ENCODE results near the gene CROCC2. TPM values are rescaled to one million over a fixed set of nuclear protein-coding genes. Genes with fewer than 3 reads are reported as not detected.

The CROCC2 gene
- total RNA-seq, 2 experiments from 2014 or later, result not detected

DNA sequence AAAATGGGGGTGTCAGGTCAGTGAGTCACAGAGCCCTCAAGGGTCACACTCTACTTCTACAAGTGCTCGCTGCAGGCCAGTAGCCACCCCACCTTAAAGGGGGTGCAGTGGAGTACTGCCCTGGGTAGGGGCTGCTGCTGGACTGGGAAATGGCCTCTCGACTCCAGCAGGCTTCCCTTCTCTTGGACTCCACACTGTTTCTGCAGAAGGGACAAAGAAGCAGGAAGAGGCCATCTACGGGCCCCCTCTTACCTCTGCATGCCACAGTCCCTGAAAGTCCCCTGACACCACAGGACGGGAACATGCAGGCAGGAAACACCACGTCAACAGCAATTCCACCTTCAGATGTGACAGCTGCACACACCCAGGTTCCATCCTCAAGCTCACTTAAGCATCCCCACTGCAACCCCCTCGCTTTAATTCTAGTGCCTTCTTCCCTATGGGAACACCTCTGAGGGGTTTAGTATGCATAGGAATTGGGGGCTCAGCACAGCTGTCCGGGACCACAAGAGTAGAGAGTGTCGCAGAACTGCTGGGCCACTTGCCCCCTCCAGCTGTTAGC lies 114.6 kb downstream of the CROCC2 start:
- H3K9me3 Mint-ChIP-seq, result peaks cover 16% of the 10 kb centered on the region
- peaks cover 3% of the 10 kb centered on the region for H3K36me3 Mint-ChIP-seq (ENCODE audit: low read depth)
- H3K4me3 Mint-ChIP-seq, result no peak overlapping the region
- POLR2A ChIA-PET, result no interaction called here
- H3K27me3 Mint-ChIP-seq, result peaks cover 7% of the 10 kb centered on the region
- CTCF ChIA-PET, result no interaction called here
- no peak overlapping the region for H3K27ac Mint-ChIP-seq
- H3K4me1 Mint-ChIP-seq, result no peaks in the 10 kb centered on the region
- no peak for DNase-seq

DNA sequence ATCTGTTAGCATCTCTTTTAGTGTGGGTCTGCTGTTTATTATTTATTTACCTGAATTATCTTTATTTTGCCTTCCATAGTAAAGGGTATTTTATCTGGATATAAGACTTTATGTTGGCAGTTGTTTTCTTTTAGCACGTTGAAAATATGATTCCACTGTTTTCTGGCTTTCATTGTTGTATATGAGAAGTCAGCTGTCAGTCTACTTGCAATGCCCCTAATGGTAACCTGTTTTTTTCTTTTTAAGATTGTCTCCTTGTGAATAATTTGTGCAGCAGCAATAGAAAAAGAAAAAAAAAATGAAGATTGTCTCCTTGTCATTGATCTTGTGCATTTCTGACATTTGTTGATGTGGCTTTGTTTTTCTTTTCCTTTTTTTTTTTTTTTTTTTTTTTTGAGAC lies 119.5 kb downstream of the CROCC2 start:
- CTCF ChIA-PET, result interaction anchor here (0.6 kb wide), 1 partner anchor 58 kb away, joined by 3 read pairs; no protein-coding TSS in a partner anchor
- H3K4me1 Mint-ChIP-seq, result no peaks in the 10 kb centered on the region
- peaks cover 30% of the 10 kb centered on the region for H3K9me3 Mint-ChIP-seq
- peaks cover 8% of the 10 kb centered on the region for H3K36me3 Mint-ChIP-seq (ENCODE audit: low read depth)
- no peak overlapping the region for H3K27ac Mint-ChIP-seq
- peaks cover 7% of the 10 kb centered on the region for H3K27me3 Mint-ChIP-seq
- no peak for DNase-seq
- H3K4me3 Mint-ChIP-seq, result no peak overlapping the region
- POLR2A ChIA-PET, result no interaction called here

DNA sequence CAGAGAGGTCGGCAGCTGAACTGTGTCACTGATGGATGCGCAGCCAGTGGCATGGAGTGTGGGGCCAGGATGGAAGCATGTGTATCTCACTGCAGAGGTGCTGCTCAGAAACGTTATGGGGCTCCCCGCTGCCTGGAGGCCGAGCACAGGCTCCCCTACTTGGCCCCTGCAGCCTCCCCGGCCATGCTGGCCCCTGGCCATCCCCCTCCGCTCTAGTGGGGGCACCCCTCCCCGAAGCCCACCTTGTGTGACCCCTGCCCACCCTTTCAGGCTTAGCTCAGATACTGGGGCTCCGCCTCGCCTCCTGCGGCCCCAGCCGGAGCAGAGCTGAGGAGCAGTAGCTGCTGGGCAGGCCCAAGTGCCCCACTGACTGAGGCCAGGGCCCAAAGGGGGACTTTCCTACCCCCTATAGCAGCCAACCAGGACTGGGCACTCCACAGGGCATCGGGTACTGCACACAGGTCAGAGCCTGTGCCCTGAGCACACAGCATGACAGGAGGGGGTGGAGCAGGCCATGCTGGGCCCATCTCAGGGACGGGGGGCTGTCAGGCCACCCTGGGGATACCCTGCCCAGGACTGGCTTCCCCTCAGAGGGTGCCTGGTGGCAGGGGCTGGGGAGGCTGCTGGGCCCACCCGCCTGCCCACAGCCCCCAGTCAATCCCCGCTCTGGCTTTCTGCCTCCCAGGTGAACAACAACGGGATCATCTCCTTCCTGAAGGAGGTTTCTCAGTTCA lies 123.6 kb downstream of the CROCC2 start:
- ChIA-PET CTCF (no interaction called here), POLR2A (no interaction called here)
- Mint-ChIP-seq H3K4me1 (no peaks in the 10 kb centered on the region), H3K4me3 (no peak overlapping the region), H3K27ac (no peak overlapping the region), H3K36me3 (ENCODE audit: low read depth) (peaks cover 8% of the 10 kb centered on the region), H3K9me3 (peaks cover 24% of the 10 kb centered on the region), H3K27me3 (no peaks in the 10 kb centered on the region)
- DNase-seq, result no peak

DNA sequence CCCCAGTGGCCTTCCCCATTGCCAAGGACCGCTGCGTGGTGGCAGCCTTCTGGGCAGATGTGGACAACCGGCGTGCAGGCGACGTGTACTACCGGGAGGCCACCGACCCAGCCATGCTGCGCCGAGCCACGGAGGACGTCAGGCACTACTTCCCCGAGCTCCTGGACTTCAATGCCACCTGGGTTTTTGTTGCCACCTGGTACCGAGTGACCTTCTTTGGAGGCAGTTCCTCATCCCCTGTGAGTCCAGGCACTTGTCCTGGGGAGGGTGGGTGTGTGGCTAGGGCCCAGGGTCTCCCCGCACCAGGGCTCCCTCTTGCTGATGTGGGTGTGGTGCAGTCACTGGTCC lies 124.2 kb downstream of the CROCC2 start:
- Mint-ChIP-seq H3K27ac (no peak overlapping the region), H3K4me3 (no peak overlapping the region), H3K27me3 (no peaks in the 10 kb centered on the region), H3K9me3 (peaks cover 18% of the 10 kb centered on the region), H3K4me1 (no peaks in the 10 kb centered on the region), H3K36me3 (ENCODE audit: low read depth) (peaks cover 8% of the 10 kb centered on the region)
- ChIA-PET POLR2A (no interaction called here), CTCF (no interaction called here)
- no peak for DNase-seq

DNA sequence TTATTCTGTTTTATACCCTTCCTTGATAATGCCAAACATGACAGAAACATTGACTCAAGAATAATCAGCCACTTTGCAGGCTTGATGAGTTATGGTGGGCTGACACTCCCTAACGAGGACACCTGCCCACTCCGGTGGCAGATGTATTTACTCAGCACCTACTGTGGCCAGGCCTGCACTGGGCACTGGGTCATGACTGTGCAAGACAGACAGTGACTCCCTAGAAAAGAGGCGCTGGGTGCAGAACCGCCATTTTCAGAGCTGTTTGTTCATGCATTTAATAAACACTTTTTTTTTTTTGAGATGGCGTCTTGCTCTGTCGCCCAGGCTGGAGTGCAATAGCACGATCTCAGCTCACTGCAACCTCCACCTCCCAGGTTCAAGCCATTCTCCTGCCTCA lies 124.7 kb downstream of the CROCC2 start:
- Mint-ChIP-seq H3K27me3 (no peaks in the 10 kb centered on the region), H3K27ac (no peak overlapping the region), H3K4me1 (no peaks in the 10 kb centered on the region), H3K4me3 (no peak overlapping the region), H3K36me3 (ENCODE audit: low read depth) (peaks cover 5% of the 10 kb centered on the region), H3K9me3 (peaks cover 14% of the 10 kb centered on the region)
- POLR2A ChIA-PET, result no interaction called here
- CTCF ChIA-PET, result no interaction called here
- DNase-seq, result no peak

DNA sequence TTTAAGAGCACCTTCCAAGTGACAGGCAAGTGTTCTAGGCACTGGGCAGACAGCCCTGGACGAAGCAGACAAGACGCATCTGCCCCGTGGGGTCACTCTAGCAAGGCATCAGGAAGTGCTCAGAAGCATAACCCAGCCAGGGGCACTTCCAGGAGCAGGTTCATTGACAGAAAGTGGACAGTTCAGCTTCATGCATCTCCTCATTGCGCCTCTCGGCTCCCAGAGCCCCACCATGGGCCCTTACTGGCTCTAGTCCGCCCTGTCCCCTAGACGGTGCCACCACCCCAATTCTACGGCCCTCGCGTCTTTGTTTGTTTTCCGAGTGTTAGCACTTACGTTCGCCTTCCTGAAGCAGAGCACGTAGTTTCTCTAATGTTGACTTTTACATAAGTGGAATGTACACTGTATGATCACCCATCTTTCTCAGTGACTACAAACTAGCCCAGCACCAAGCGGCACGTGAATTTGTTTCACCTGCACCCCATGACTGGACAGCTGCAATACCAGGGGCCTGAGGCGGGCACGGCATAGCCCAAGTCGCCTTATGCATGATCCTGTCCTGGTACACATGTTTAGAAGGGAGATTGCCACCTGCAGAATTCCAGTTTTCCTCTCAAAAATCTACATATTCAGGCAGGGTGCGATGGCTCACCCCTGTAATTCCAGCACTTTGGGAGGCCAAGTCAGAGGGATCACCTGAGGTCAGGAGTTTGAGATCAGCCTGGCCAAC lies 125.5 kb downstream of the CROCC2 start:
- no peak for DNase-seq
- CTCF ChIA-PET, result no interaction called here
- H3K27me3 Mint-ChIP-seq, result no peaks in the 10 kb centered on the region
- peaks cover 10% of the 10 kb centered on the region for H3K9me3 Mint-ChIP-seq
- H3K27ac Mint-ChIP-seq, result no peak overlapping the region
- H3K4me1 Mint-ChIP-seq, result peaks cover 4% of the 10 kb centered on the region
- peaks cover 2% of the 10 kb centered on the region for H3K36me3 Mint-ChIP-seq (ENCODE audit: low read depth)
- H3K4me3 Mint-ChIP-seq, result no peak overlapping the region
- POLR2A ChIA-PET, result no interaction called here

DNA sequence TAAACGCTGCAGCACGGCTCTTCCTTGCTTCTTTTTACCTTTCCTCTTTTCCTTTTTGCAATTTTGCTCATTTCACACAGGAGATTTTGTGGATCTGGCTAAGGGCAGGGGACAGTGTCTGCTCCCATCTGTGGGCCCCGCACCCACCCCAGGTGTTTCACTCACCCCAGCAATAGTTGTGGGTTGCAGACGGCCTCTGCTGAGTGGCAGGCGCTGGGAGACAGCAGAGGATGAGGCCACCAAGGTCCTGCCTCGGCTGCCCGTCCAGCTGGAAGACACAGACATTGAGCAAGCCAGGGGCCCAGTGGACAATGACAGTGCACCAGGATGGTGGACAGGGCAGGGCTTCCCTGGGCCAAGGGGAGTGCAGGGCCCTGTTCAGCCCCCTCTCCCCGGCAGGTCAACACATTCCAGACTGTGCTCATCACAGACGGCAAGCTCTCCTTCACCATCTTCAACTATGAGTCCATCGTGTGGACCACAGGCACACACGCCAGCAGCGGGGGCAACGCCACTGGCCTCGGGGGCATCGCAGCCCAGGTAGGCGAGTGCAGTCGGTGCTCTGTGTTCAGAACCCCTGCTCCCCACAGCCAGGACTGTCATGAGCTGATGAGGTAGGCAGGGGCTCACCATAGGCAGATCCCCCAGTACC lies 127.3 kb downstream of the CROCC2 start:
- H3K4me1 Mint-ChIP-seq, result peaks cover 18% of the 10 kb centered on the region
- ChIA-PET CTCF (no interaction called here), POLR2A (no interaction called here)
- no peak overlapping the region for H3K27ac Mint-ChIP-seq
- peaks cover under 1% of the 10 kb centered on the region for H3K9me3 Mint-ChIP-seq
- no peaks in the 10 kb centered on the region for H3K36me3 Mint-ChIP-seq (ENCODE audit: low read depth)
- no peak for DNase-seq
- H3K27me3 Mint-ChIP-seq, result no peaks in the 10 kb centered on the region
- no peak overlapping the region for H3K4me3 Mint-ChIP-seq

DNA sequence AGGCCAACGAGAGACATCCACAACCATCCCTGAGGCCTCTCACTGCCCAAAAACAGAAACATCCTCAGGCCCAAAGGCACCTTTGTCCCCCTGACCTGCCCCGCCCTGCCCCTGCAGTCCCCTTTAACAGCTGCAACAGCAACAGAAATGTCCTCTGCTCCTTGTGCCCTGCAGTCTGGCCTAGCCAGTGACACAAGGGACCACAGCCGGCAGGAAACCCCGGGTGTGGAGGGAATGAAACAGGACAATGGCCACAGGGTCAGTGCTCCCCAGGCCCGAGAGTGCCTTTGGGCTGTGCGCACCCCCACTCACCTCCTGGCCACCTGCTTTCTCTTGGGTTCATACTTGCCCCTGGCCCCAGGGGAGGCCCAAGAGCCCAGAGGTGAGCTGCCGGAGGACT lies 127.9 kb downstream of the CROCC2 start:
- H3K9me3 Mint-ChIP-seq, result no peaks in the 10 kb centered on the region
- ChIA-PET CTCF (no interaction called here), POLR2A (no interaction called here)
- H3K27ac Mint-ChIP-seq, result no peak overlapping the region
- H3K36me3 Mint-ChIP-seq (ENCODE audit: low read depth), result no peaks in the 10 kb centered on the region
- no peak overlapping the region for H3K4me3 Mint-ChIP-seq
- H3K27me3 Mint-ChIP-seq, result no peaks in the 10 kb centered on the region
- peaks cover 20% of the 10 kb centered on the region for H3K4me1 Mint-ChIP-seq
- DNase-seq, result no peak

DNA sequence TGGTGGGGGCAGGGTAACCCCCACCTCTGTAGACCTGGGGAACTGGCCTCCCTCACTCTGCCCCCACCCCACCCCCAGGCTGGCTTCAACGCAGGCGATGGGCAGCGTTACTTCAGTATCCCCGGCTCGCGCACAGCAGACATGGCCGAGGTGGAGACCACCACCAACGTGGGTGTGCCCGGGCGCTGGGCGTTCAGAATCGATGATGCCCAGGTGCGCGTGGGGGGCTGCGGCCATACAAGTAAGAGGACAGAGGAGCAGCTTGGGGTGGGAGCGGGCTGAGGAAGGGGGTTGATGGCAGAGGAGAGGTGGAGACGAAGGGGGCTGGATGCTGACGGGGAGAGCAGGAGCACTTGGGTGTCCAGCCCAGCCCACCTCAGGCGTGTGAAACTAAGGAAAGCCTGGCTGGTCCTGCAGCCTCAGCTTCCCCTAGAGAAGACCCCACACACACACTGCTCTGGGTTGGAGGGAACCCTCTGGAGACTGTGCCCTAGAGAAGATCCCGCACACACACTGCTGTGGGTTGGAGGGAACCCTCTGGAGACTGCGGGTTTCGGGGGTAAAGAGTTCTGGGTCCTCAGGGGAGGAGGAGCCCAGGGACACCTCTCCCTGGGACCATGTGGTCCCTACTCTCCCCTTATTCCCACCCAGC lies 128.5 kb downstream of the CROCC2 start:
- H3K4me3 Mint-ChIP-seq, result no peak overlapping the region

DNA sequence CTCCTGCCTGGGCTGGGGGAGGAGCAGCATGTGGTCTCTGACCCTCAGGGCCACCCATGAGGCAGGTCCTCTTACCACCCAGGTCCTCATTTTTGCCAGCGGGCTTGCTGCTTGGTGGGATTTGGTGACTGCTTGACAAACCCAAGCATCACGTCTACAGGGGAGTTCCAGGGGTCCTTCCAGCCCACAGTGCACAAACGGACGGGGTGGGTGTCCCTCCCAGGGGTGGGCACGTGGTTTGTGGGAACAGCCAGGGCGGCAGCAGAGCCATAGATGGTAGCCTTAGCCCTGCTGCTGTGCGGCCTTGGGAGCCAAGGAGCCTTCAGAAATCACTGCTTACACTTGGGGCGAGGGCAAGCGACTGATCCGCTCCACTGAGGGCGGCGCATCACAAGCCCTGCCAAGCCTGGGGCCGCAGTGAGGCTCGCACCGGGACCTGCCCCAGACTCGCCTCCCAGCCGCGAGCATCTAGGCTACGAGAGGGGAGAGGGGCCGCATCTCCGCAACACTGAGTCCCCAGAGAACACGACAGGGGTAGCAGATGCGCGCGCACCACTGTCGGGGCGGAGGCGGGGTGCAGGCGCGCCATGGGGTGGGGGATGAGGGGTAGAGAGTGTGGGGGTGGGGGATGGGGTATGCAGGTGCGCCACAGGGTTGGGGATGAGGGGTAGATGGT lies 129.1 kb downstream of the CROCC2 start:
- Mint-ChIP-seq H3K27ac (peak overlapping the region; percentile 36), H3K27me3 (no peaks in the 10 kb centered on the region), H3K9me3 (no peaks in the 10 kb centered on the region), H3K36me3 (ENCODE audit: low read depth) (no peaks in the 10 kb centered on the region), H3K4me3 (no peak overlapping the region), H3K4me1 (peaks cover 22% of the 10 kb centered on the region)
- no peak for DNase-seq
- ChIA-PET POLR2A (no interaction called here), CTCF (no interaction called here)

More for the DNA sequence above, 128.5 kb downstream of the CROCC2 start:
- ChIA-PET POLR2A (no interaction called here), CTCF (no interaction called here)
- H3K27me3 Mint-ChIP-seq, result no peaks in the 10 kb centered on the region
- H3K36me3 Mint-ChIP-seq (ENCODE audit: low read depth), result no peaks in the 10 kb centered on the region
- H3K4me1 Mint-ChIP-seq, result peaks cover 20% of the 10 kb centered on the region
- DNase-seq, result no peak
- H3K9me3 Mint-ChIP-seq, result no peaks in the 10 kb centered on the region
- peak overlapping the region; percentile 36 for H3K27ac Mint-ChIP-seq

DNA sequence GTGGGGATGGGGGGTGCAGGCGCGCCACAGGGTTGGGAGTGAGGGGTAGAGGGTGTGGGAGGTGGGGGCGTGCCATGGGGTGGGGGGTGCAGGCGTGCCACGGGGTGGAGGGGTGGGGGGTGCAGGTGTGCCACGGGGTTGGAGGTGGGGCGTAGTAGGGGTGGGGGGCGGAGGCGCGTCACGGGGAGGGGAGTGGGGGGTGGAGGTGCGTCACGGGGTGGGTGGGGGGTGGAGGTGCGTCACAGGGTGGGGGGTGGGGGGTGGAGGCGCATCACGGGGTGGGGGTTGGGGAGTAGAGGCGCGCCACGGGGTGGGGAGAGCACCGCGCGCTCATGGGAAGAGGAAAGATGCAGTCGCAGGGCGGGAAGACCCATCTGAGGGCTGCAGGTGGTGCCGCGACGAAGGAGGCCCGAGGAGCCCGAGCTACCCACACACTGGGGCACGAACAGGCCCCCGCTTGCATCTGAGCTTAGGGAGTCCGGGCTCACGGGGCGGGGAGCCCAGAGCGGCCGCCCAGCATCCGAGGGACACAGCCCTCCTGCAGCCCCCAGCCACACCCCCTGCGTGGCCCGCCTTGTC lies 129.8 kb downstream of the CROCC2 start:
- Mint-ChIP-seq H3K27me3 (no peaks in the 10 kb centered on the region), H3K9me3 (no peaks in the 10 kb centered on the region), H3K4me3 (peak overlapping the region; percentile 64), H3K27ac (peak overlapping the region; percentile 83), H3K4me1 (peaks cover 28% of the 10 kb centered on the region), H3K36me3 (ENCODE audit: low read depth) (no peaks in the 10 kb centered on the region)
- POLR2A ChIA-PET, result no interaction called here
- DNase-seq, result no peak
- CTCF ChIA-PET, result no interaction called here

DNA sequence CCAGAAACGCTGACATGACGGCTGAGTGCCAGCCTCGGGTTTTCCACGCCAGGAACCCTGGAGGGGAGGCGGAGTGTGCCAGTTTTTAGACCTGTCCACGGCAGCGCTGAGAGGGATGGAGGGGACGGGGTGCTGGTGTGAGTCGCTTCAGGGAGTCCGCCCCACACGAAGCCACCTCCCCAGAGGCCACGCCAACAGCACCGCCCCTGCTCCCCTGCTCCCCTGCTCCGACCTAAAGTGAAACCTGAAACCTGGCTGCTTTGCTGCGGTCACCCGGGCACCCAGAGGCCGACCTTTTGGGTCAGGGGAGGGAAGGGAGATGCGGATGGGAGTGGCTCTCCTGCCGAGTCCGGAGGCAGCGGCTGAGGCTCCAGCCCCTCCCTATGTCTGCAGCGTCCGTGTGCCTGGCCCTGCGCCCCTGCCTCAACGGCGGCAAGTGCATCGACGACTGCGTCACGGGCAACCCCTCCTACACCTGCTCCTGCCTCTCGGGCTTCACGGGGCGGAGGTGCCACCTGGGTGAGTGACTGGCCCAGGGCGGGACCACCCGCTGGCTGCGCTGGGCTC lies 130.3 kb downstream of the CROCC2 start:
- H3K4me3 Mint-ChIP-seq, result peak overlapping the region; percentile 64
- peak; percentile 79 for DNase-seq
- ChIA-PET POLR2A (no interaction called here), CTCF (no interaction called here)
- H3K4me1 Mint-ChIP-seq, result peaks cover 30% of the 10 kb centered on the region
- peak overlapping the region; percentile 83 for H3K27ac Mint-ChIP-seq
- no peaks in the 10 kb centered on the region for H3K36me3 Mint-ChIP-seq (ENCODE audit: low read depth)
- H3K27me3 Mint-ChIP-seq, result no peaks in the 10 kb centered on the region
- H3K9me3 Mint-ChIP-seq, result no peaks in the 10 kb centered on the region

Data from activated CD4-positive, alpha-beta T cell treated with anti-CD3 and anti-CD28 coated beads, Interleukin-2, amount 10 ng/mL, durations not matched to agents 7 days and 5 days (primary cell).